NCI-H2107 treated with DMSO at 0.1 percent for 48 hours (cell line): ENCODE data around the gene EXOSC3.
"Not testable (repeated sequence)": the region's sequence is repeated elsewhere in the genome, so short reads cannot be mapped to it uniquely, and the experiment has no call there.

ENCODE experiments used
- DNase-seq: peaks from one replicate; lab custom pipeline; 2025; ENCODE audit not compliant: unreplicated experiment; lab: John Stamatoyannopoulos, UW

EXOSC3 gene

DNA sequence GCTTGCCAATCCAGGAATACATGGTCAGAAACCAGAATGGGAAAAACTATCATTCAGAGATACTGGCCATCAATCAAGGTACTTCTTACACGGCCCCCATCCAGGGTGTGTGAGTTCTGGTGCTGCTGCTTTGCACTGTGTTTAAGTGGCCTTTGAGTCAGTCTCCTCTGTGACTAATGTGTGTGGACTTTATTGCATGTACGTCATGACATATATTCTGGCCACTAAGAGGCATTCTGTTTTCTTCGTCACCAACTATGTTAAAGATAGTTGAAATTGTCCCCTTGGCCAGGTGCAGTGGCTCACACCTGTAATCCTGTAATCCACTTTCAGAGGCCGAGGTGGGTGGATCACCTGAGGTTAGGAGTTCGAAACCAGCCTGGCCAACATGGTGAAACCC, 8.5 kb downstream of the EXOSC3 start:
- DNase-seq: no peak

GRCh38 chr9:37775216-37775919, 9.5 kb downstream of the EXOSC3 start:
- no peak for DNase-seq

DNA sequence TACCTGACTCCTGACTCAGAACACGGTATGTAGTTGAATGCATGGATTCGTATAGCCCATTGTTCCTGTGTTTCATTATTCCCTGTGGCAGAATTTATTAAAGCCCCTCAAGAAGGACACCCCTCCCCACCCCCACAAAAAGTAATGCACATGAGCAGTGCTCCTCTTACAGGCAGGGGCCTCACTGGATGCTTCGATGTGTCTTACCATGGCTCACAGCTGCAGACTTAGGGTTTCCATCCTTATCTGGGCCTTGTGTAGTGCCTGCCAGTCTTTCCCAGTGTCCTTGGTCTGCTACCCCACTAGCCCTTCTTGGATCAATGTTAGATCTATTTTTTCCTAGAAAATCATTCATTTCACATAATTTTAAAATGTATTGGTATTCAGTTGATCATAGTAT, 14.9 kb downstream of the EXOSC3 start:
- DNase-seq: no peak

- DNase-seq: no peak
Observed at GRCh38 chr9:37769306-37769705, 15.6 kb downstream of the EXOSC3 start.

GRCh38 chr9:37765263-37765662, 19.6 kb downstream of the EXOSC3 start:
- not testable (repeated sequence) for DNase-seq

DNA sequence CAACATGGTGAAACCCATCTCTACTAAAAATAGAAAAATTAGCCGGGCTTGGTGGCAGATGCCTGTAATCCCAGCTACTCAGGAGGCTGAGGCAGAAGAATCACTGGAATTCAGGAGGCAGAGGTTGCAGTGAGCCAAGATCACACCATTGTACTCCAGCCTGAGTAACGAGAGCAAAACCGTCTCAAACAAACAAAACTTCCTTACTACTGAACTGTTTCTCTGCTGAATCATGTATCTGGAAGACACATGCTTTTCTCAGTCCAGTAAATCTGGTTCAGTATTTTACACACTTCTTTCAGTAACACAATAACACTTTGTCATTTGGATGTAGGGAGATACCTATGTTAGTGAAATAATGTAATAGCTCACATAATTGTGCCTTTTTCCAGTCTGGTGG, 23.4 kb downstream of the EXOSC3 start:
- no peak for DNase-seq

DNA sequence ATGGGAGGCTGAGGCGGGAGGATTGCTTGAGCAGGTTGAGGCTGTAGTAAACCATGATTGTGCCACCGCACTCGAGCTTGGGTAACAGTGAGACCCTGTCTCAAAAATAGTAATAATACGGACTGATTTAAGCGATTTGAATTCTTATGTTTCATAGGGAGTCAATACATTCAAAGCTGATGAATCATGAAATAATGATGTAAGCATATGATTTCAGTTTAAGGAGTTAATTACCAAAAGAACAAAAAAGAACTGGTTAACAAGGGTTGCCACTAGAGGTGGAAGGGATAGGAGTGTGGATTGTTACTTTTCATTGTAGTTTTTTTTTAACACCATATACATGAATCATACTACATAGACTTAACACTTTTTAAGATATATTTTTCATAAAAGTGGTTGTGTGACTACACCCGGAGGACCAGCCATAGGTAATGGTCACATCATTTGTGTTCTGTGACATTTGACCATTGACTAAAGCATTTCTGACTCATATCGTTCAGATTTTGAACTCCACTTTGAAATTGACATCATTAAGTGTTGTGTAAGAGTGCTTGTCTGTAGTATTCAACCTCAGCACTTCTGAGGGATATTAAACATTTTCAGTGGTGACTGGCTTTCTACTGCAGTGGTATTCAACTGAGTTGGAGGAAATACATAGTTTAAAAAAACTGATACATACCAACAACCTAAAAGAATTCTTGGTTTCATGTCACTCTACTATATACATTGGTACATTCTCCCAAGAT, 24.3 kb downstream of the EXOSC3 start:
- no peak for DNase-seq

GRCh38 chr9:37758747-37759146, 26.1 kb downstream of the EXOSC3 start:
- DNase-seq: no peak

DNA sequence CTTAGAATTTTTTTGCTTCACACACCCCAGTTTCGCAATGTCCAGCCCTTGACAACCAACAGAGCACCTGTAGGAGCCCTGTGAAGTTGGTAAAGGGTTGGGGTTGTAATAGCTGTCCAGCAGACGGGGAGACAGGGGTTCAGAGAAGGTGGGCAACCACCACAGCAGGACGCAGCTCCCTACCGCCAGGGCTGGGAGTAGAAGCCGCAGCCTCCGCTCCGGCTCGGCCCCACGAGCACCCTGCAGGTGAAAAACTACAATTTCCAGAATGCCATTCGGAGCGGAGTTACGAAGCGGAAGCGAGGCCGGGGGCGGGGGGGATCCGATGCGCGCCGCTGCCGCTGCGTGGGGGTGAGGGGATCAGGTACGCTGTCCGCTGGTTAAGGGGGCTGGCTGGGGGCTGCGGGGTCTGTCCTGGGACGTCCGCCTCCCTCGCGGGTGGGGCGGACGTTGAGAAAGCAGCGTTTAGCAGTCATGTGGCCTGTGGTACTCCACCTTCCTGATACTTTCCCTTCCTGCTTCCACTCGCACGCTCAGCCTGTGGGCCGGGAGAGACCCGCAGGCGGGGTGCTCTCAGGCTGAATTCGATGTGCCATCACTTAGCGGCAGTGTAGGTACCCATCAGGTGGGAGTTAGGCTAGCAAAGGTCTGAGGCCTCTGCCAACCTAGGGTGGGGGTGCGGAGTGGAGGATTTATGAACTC, 31.2 kb downstream of the EXOSC3 start, which contains the start of gene TRMT10B:
Gene TRMT10B, plus strand, starts transcription at position 317 of the 702 bp plus-strand sequence. CDS start 8,127 bp downstream, outside the sequence.
- peak; percentile 44 for DNase-seq

DNA sequence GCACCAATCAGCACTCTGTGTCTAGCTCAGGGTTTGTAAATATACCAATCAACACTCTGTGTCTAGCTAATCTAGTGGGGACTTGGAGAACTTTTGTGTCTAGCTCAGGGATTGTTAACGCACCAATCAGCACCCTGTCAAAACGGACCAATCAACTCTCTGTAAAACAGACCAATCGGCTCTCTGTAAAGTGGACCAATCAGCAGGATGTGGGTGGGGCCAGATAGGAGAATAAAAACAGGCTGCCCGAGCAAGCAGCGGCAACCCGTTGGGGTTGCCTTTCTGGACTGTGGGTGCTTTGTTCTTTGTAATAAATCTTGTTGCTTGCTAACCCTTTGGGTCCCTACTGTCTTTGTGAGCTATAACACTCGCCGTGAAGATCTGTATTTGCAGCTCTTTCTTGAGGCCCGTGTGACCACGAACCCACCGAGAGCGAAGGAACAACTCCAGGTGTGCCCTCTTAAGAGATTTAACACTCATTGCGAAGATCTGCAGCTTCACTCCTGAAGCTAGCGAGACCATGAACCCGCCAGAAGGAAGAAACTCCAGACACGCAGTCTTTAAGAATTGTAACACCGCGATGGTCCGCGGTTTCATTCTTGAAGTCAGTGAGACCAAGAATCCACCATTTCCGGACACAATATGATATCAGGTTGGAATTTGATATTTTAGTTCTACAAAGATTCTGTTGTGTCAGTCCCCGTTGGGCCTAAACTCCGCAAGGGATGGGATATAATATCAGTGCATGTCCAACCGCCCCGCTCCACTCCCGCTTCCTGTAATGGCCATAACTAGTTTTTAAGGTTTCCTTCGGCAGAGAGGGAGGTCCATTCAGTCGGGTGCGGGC, 32.0 kb downstream of the EXOSC3 start:
- no peak for DNase-seq

- not testable (repeated sequence) for DNase-seq
Observed at GRCh38 chr9:37752112-37752511, 32.8 kb downstream of the EXOSC3 start.

DNA sequence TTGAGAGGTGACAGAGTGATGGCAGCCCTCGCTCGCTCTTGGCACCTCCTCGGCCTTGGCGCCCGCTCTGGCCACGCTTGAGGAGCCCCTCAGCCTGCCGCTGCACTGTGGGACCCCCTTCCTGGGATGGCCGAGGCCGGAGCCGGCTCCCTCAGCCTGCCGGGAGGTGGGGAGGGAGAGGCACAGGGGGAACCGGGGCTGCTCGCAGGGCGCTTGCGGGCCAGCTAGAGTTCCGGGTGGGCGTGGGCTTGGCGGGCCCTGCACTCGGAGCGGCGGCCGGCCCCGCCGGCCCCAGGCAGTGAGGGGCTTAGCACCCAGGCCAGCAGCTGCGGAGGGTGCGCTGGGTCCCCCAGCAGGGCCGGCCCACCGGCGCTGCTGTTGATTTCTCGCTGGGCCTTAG, 33.2 kb downstream of the EXOSC3 start:
- DNase-seq: not testable (repeated sequence)

- DNase-seq: no peak
Observed at GRCh38 chr9:37751186-37751585, 33.7 kb downstream of the EXOSC3 start.

- no peak for DNase-seq
Observed at GRCh38 chr9:37749129-37749528, 35.7 kb downstream of the EXOSC3 start.

DNA sequence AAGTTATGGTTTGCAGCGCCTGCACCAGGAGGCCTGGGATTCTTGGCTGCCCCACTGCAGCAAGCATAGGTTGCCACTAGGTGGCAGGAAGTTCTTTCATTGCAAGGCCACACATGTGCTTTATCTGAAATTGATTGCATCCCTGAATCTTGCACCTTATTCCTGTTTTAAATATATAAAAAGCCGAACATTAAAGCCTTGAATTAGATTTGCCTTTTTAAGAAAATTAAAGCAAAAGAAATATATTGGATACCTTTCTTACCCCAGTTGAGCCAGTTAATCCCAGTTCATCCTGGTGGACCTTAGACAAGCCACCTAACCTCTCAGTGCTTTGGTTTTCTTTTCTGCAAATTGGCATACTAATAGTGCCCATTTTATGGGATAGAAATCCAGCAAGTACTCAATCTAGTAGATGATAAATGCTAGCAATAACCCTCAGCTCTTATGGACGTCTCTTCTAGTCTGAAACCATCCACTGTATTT, 37.6 kb downstream of the EXOSC3 start:
- DNase-seq: peak; percentile 57

GRCh38 chr9:37746448-37747270, 38.2 kb downstream of the EXOSC3 start:
- no peak for DNase-seq

GRCh38 chr9:37745970-37746369, 38.9 kb downstream of the EXOSC3 start:
- no peak for DNase-seq

- no peak for DNase-seq
Observed at GRCh38 chr9:37740631-37741328, 44.1 kb downstream of the EXOSC3 start.

- no peak for DNase-seq
Observed at GRCh38 chr9:37740128-37740527, 44.7 kb downstream of the EXOSC3 start.
